HL-60/S4 treated with retinoic acid at 250 ng/mL for 4 days and 3 days (cell line): ENCODE results near the gene CLIP1.

ENCODE experiments used
- in situ Hi-C: fragments of 300-500 bp; cut with MboI; formaldehyde crosslinking; loops from 2 replicates; pipeline ENCODE4 v1.7.0; 2022; ENCODE audit warnings: low sequenced_read_pairs

Gene CLIP1

GRCh38 chr12:122322501-122322900 lies 100.0 kb downstream of the CLIP1 start:
- in situ Hi-C loops: no loop called here

DNA sequence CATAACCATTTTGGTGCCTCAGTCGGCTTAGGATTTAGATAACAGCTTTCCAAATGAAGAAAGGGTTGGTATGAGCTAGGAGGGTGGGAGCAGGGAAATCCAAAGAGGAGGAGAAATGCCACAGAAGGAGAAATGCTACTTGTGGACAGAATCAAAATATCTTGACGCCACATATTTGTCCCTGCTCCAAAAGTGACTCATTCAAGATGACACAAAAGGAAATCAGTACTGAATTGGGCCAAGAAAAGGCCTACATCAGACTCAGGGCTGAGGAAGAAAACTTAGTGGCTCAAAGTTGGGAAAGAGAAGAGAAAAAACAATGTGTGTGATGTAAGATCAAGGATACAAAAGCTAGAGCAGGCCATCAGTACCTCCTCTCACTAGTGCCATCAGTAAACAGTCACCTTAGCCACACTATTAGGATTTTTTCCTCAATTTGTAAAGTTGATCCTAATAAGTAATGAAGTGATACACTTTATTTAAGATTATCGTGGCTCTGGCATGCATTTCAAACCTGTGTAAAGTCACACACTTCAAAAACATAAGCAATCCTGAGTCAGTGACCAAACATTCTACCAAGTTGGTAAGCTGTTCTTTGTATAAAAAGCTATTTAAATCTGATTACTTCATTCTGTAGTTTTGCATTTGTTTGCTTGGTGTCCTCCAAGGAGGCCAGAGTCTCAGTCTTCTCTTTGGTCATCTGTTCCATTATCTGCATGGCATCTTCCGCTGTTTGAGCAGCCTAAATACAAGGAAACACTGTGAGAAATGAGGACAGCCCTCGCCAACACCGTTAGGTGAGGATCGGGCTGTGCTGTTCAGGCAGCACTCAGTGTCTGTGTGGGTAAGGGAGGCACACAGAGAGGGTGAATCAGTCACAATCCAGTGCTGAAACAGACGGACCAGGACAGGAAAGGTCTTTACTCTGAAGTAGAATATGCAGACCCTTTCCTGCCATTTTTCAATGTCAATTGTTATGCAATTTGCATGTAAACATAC lies 103.6 kb downstream of the CLIP1 start:
- in situ Hi-C loops: no loop called here

DNA sequence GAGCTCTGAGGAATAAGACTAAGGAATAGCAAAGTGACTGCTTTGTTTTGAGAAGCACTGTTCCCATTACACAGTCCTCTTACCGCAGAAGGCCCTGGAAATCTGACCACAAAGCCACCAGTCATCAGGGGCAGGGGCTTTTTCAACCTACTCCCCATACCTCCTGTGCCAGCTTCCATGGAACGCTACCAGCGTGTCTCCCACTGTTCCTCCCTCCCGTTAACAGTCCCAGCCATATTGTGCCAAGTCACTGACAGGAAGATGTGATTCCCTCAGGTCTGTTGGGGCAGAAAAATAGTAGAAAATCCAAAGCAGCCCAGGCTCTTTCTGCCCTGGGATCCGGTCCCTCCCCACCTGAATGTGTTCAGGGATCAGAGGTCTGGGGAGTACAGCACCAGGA lies 109.5 kb downstream of the CLIP1 start:
- in situ Hi-C loops: no loop called here

DNA sequence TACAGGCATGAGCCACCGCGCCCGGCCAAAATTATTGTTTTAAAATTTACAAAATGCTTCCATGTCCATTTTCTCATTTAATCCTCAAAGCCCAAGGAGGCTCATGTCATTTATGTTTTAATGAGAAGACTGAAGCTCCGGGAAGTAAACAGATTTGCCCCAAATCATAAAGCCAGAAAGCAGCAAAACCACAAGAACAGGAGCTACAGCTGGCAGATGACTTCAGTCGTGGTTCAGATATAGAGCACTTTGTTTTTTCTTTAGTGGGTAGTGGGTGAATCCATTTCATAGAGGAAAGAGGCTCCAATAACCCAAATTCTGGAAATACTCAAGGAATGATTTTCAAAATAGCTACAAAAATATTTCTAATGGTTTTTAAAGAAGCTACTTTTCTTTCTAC lies 110.8 kb downstream of the CLIP1 start:
- in situ Hi-C loops: no loop called here

GRCh38 chr12:122310626-122311333 lies 111.7 kb downstream of the CLIP1 start:
- in situ Hi-C loops: no loop called here

GRCh38 chr12:122309564-122310121 lies 112.8 kb downstream of the CLIP1 start:
- in situ Hi-C loops: no loop called here

DNA sequence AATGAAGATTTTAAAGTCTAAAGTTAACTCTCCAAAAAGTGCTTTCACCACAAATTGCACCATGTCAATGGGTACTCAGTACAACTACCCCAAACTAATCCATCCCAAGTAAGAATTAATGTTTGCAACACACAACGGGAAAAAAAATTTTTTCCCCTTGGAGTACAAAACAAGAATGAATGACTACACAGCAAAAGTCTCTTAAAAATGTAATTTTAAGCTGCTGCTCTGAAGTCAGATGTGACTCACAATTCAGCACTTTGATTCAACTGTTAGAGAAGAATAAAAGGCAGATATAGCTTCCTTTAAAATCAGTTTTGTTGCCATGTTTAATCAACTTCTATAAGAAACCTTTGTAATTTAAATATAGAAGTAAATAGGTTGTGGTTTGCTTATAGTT lies 113.7 kb downstream of the CLIP1 start:
- in situ Hi-C loops: no loop called here

GRCh38 chr12:122306407-122306806 lies 116.1 kb downstream of the CLIP1 start:
- in situ Hi-C loops: no loop called here

DNA sequence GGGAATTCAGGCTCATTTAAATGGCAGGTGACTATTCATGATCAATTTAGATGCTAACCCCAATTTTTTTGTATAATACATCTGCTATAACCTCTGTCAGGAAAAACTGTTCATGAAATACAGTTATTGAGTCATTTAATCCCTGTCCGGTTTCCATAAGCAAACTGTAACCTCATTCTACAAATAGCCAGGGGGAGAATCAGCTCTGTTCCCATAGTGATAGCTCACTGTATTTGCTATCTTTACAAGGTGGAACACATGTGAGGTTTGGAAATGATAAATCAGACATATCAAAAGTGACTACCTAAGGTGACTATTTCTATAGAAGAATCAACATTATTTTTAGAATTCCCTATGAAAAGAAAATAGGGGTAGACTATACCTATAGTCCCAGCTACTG lies 117.5 kb downstream of the CLIP1 start:
- in situ Hi-C loops: no loop called here

- in situ Hi-C loops: no loop called here
These were observed 119.4 kb downstream of the CLIP1 start for GRCh38 chr12:122303068-122303467.

DNA sequence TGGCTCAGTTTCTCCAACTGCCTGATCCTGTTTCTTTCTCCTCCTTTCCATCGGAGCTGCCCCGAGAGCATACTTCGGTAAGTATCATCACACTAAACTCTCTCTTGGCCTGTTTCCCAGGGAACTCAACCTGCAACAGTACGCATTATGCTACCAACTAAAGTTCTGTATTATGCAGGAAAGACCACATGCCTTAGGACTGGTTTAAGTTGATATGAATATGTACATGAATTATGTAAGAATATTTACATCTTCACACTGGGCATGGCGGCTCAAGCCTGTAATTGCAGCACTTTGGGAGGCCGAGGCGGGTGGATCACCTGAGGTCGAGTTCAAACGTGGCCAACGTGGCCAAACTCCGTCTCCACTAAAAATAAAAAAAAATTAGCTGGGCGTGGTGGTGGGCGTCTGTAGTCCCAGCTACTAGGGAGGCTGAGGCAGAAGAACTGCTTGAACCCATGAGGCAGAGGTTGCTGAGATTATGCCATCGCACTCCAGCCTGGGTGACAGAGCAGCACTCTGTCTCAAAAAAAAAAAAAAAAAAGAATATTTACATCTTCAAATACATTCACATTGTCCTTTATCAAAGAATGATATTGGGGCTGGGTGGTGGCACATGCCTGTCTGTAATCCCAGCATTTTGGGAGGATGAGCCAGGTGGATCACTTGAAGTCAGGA lies 124.3 kb downstream of the CLIP1 start:
- in situ Hi-C loops: no loop called here

DNA sequence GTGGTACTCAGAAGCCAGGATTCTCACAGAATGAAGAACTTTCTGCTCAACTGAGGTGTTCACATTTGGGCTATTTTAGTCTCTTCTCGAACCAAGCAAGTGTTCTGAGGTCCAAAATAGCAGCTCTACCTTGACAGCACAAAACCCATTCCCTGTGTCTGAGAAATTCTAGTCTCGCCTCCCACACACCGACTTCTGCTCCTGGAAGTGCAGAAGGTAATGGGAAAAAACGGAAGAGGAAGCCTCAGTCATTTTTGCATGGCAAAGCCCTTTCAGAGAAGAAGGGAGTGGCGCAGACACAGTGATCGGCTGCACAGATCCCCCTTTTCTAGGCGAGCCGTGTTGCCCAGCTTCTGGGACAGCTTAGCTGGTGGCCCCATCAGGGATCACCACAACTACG lies 125.0 kb downstream of the CLIP1 start:
- in situ Hi-C loops: no loop called here

DNA sequence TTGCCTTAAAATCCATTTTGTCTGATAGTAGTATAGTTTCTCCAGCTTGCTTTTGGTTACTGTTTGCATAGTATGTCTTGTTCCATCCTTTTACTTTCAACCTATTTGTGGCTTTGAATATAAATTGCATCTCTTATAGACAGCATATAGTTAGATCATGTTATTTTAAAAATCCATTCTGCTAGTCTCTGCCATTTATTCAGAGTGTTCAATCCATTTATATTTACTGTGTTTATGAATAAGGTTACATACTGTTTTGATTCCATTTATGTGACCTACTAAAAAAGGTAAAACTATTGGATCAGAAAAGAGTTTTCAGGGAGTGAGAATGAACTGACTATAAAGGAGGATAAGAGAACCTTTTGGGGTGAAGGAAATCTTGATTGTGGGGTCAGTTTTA lies 126.6 kb downstream of the CLIP1 start:
- in situ Hi-C loops: no loop called here

DNA sequence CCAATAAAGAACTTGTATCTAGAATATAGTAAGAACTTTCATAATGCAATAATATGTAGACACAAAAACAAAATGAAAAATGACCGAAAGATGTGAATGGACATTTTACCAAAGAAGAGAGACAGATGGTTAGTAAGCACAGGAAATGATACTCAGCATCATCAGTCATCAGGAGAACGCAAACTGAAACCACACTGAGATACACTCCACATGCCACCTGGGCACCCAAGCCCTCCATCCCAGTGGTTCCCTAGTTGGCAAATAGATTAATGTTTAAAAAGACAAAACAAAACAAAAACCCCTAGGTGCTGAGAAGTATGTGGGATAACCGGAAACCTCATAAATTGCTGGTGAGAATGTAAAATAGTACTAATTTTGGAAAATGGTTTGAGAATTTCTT lies 129.4 kb downstream of the CLIP1 start:
- in situ Hi-C loops: no loop called here

- in situ Hi-C loops: no loop called here
These were observed 131.0 kb downstream of the CLIP1 start for GRCh38 chr12:122291431-122291830.

DNA sequence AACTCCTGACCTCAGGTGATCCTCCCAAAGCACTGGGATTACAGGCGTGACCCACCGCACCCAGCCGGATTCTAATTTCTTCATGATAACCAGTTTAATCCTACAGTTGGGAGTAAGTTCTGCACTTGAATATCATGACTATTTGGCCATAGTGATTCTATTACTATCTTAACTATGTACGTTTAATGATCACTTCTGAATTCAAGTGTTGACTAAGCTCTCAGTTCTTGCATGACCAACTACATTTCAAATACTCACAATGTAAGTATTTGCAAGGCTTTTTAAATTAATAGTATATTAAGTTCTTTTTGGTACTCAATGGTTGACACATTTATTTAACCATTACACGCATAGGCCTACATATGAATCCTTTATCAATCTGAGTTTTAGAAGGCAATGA lies 138.8 kb downstream of the CLIP1 start:
- in situ Hi-C loops: no loop called here

DNA sequence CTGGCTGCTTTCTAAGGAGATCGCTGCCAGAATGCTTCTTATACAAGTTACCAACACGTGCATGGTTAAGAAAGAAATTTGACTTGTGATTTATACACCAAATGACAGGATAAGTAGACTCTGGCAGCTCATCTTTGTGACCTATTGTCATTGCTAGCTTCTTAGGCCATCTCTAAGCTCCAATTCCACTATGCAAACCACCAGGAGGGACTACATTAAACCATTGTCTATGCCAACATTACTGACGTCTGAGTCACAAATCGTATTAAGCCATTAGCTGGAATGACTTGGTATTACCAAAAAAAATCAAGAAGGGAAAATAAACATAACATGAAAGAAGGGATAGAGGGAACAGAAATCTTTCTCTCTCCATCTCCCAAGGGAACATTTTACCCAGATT lies 140.4 kb downstream of the CLIP1 start:
- in situ Hi-C loops: no loop called here

DNA sequence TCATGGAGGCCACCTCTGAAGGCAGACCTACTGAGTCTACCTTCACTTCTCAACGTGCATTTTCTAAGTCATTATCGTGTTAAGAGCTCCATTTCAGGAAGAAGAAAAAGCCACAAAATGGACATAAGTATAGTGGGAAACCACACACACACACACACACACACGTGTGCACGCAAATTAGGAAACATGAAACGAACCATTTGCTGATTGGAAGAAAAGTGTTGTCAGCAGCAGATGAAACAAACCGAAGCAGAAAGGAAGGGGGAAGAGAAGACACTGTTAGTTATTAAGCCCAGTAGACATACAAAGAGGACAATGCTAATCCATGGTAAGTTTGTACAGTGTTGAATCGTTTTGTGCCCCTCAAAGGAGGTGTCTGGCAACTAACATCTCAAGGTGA lies 146.2 kb downstream of the CLIP1 start:
- in situ Hi-C loops: no loop called here

- in situ Hi-C loops: no loop called here
These were observed 147.0 kb downstream of the CLIP1 start for GRCh38 chr12:122275459-122275858.

DNA sequence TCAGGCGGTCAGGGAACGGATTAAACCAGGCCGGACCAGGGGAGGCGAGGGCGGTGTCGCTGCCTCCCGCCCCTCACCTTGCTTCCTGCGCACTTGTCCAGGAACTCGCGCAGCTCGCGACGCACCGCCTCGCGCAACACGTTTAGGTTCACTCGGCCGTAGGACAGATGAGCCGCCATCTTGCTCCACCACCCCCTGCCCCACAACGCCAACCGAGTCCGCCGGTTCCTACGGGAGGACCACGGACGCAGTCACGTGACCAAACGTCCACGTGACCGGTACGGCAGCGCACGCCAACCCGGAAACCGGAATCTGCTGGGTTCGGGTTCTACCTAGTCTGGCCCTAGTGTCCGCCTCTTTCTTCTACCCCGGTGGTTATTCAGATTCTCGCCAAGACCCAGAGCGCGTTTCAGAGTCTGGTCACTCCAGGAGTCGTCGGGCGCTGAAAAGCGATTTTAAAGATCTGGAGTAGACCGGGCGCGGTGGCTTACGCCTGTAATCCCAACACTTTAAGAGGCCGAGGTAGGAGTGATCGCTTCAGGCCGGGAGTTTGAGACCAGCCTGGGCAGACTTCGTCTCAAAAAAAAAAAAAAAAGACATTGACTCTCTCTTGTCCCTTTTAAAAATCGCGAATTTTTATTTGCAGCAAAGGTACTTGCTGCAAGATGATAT lies 156.1 kb downstream of the CLIP1 start, which contains the start of gene VPS33A:
TSS of gene VPS33A (minus strand) at position 265 of the 672 bp plus-strand sequence. CDS start at position 179, 86 bp downstream.
- in situ Hi-C loops: no loop called here

- in situ Hi-C loops: no loop called here
These were observed 156.6 kb downstream of the CLIP1 start for GRCh38 chr12:122265886-122266229.
